HG03354 (cell line): ENCODE data around the gene RGL1.

Experiments used
- ATAC-seq: cut with Tn5 transposase; IDR thresholded peaks from one replicate; pipeline ENCODE4 v1.9.1; 2021; ENCODE audit warnings: mild to moderate bottlenecking; ENCODE audit not compliant: unreplicated experiment, poor library complexity, severe bottlenecking

RGL1 gene

DNA sequence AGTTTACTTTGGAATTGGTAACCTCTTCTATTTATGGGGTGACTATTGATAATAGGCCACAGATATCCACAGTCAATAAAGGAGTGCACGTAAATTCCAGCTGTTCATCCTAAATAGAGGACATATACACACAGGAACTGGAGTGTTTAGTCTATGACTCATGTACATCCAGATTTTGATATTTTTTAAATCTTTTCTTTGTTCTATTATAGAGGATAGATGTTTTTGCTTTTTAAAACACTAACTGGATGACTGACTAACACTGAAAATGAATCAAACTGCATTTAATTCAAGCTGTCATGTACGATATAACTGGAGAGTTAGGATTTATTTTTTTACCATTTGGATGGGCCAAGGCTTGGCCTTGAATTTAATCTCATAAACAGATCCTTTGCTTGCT, 45.9 kb downstream of the RGL1 start:
- ATAC-seq, result no peak

DNA sequence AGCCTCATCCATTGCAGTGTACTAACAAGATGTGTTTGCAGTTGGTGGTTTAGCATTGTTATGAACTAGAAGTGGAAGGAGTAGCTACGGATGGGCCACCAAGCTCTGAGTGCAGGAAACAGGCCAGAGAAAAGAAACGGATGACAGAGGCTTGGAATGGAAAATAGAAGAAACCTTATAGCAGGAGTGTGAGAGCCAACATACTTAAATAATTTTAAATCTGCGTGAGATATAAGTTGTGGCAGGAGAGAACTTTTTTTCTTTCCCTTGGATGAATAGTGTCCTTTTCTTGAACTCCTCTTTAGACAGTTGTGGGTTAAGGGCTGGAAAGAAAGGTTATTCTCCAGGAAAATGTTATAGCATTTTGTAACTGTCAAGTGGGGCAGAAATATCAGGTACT, 54.2 kb downstream of the RGL1 start:
- ATAC-seq, result no peak

DNA sequence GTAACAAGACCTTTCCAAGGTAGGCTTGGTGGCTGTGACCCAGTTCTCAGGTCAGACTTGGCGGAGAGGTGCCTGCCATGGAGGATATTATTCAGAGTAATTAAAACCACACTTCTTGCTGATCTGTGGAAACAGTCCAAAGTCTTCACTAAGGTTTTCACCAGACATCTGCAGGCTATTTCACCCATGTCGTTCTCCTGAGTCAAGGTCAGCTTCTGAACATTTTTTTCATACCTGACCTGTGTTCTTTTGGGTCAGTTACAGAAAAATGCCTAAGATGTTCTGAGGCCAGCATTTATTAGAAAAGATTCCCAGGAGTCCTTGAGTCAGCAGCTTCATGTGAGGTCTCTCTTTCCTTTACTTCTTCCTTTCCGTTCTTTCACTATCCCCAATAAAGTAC, 54.9 kb downstream of the RGL1 start:
- no peak for ATAC-seq

DNA sequence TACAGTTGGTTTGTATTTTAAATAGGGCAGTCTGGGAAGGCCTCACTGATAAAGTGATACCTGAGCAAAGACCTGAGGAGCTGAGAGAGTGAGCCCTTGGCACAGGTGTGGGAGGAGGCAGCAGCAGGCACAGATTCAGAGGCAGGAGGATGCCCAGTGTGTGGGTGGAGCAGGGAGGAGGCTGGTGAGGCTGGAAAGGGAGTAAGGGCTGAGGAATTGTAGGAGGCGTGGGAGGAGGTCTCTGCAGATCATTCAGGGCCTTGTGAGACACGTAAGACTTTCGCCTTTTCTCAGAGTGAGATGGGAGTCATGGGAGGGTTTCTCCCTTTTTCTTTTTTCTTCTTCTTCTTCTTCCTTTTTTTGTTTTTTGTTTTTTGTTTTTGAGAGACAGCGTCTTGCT, 58.0 kb downstream of the RGL1 start:
- ATAC-seq, result no peak

DNA sequence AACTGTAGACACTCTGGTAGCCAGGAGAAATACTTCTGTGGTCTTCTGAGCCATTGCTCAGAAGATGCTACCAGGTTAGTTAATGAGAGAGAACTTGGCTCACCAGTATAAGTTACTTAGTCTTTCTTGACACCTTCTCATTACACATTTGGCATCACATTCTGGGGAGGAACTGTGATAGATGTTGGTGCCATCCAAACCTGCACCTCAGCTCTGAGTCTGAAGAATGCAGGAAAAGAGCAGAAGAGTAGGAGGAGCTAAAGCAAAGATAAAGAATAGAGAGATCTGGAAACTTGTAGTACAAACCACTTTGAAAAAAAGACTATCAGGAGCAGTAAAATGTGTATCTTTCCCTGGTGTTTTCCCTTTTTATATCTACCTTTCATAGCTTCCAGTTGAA, 58.9 kb downstream of the RGL1 start:
- ATAC-seq, result no peak

GRCh38 chr1:183864611-183865010, 59.7 kb downstream of the RGL1 start:
- no peak for ATAC-seq

DNA sequence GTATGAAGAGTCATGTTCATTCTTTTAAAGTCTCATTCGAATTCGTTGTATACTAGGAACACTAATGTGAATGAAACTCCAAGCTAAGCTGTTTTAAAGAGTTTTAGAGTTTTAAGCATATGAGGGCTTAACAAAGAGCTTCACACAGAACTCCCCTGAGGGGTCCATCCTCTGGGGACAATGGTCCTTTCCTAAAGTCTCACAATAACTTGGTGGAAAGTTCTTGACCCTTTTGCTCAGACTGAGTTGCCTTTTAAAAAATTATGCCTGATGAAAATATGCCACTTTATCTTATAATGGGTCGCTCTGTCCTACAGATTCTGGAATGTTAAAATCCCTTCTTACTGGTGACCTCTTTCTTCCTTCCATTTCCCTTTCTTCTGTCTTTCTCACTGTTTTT, 64.3 kb downstream of the RGL1 start:
- ATAC-seq, result no peak

- no peak for ATAC-seq
Observed at GRCh38 chr1:183869664-183870063, 64.7 kb downstream of the RGL1 start.

- peak; percentile 11 for ATAC-seq
Observed at GRCh38 chr1:183870351-183871077, 65.6 kb downstream of the RGL1 start.

GRCh38 chr1:183871142-183871541, 66.2 kb downstream of the RGL1 start:
- ATAC-seq, result peak; percentile 51

GRCh38 chr1:183871601-183872000, 66.7 kb downstream of the RGL1 start:
- ATAC-seq, result no peak

DNA sequence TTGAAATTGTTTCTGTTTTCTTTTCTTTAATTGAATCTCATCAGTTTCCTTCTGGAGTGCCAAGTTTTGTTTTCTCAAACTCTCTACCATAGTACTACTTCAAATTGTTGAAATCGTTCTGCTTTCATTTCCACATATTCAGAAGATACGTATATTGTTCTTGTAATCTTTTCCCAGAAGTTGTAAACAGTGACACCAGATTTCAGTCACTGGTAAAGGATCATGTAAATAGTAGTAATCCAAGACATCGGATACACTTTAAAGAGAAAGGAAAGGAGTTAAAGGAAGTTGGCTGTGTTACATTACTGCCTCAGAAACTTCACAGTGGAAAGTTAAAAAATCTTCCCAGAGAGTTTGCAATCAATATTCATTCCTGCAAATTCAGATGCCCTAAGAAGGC, 67.5 kb downstream of the RGL1 start:
- ATAC-seq, result no peak

DNA sequence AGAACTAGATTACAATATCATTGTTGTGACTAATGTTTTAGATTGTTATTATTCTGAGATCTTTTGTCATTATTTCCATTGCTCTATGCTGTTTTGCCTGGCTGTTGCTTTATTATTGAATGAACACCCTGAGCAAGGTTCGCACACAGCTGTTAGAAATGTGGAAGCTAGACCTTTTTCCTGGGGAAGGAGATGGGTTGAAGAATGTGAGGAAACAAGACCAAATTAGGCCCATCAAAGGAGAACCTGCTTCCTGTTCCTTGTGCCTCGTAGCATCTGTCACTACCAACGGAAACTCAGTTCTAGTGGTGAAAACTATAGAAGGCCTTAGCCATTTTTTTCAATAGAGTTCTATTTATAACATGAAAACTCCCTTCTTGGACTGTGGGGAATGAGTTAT, 68.7 kb downstream of the RGL1 start:
- peak; percentile 62 for ATAC-seq

DNA sequence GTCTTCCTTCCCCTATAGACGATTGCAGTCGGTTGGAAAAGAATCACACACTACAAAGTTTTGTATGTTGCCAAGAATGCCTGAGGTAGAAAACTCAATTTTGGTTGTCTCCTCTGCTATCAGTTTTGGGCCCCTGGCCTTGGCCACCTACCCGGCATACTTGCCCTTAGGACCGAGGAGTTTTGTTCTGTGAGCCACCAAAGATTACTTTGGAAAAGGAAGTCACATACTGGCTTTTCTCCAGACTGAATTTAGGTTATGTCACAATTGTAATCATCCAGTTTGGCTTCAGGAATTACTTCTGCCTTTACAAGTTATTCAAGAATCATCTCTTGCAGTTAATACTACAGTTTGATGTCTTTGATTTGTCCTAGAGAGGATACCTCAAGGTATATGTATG, 71.4 kb downstream of the RGL1 start:
- ATAC-seq, result no peak

GRCh38 chr1:183877053-183877720, 72.3 kb downstream of the RGL1 start:
- ATAC-seq, result no peak

DNA sequence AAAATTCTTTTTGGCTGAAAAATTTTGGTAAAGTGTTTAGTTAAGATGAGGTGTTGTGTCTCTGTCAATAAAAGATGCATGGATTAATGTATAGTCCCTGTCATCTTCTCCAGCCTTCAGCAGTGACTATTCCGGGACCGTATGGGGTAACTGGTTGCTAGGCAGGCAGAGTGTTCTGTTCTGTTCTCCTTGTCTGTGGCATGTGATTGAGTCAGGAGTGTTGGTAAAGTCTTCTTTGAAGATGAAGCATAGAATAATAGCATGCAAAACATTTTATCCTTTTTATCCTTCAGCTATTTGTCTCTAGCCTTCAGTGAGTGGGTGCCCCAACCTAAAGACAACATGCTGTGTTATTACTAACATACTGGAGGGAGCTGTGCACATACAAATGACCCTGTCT, 74.6 kb downstream of the RGL1 start:
- no peak for ATAC-seq

- no peak for ATAC-seq
Observed at GRCh38 chr1:183879966-183880365, 75.0 kb downstream of the RGL1 start.

GRCh38 chr1:183880531-183881243, 75.8 kb downstream of the RGL1 start:
- no peak for ATAC-seq

GRCh38 chr1:183881387-183882131, 76.6 kb downstream of the RGL1 start:
- ATAC-seq, result no peak
